SK-N-DZ (cell line): Measurements from ENCODE around the gene SLC6A12. TPM values are rescaled to one million over a fixed set of nuclear protein-coding genes. Genes with fewer than 3 reads are reported as not detected.
"Not testable (repeated sequence)": the region's sequence is repeated elsewhere in the genome, so short reads cannot be mapped to it uniquely, and the experiment has no call there.

Experiments
- DNase-seq: peaks from one replicate; pipeline ENCODE4 v3.0.0-alpha.2; 2015; ENCODE audit warnings: low spot score
- polyA plus RNA-seq, 2 experiments: library from polyadenylated mRNA; depleted of rRNA; stranded (reverse); fragments of >200 nt; gene quantifications; 2 replicates each; pipeline ENCODE4 v1.2.3, GENCODE V29; 2014

The SLC6A12 gene
- 0.16 and 0.27 TPM in 2 replicates for polyA plus RNA-seq (2014; cell fraction: cytosol; rRNA removed)
- polyA plus RNA-seq (2014; cell fraction: nucleus; rRNA removed) = not detected in 2 replicates

DNA sequence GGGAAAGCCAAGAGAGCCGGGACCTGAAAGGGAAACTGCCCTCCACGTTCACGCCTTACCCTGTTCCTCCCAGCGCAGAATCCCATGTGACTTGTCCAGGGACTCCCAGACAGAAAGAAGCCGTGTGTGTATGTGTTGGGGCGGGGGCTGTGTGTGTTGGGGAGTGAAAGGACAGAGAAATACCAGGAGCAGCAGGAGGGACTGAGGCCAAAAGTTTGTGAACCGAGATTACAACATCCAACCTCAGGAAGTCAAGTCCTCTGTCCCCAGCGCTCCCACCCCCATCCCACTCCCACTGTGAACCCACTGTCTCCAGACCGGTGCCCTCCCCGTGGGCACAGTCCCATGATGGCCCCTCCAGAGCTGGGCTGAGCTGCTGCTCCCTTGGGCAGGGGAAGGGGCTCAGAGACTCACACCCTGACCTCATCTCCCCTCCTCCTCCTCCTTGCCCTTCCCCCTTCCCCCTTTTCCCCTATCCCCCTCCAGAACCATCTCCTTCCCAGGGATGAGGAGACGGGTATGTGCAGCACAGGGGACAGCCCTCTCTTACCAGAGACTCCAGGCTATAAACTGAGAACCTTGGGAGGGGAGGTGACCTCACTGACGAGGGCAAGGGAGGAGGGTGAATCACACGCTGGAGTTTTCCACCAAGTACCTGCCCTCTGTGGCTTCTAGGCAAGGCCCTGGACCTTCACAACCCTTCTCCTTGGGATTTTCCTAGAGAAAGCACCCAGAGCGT is at the start of gene SLC6A12:
SLC6A12 (minus strand) TSS at position 155 of the 739 bp plus-strand sequence. CDS start 4,171 bp downstream, outside the sequence.
- no peak for DNase-seq

DNA sequence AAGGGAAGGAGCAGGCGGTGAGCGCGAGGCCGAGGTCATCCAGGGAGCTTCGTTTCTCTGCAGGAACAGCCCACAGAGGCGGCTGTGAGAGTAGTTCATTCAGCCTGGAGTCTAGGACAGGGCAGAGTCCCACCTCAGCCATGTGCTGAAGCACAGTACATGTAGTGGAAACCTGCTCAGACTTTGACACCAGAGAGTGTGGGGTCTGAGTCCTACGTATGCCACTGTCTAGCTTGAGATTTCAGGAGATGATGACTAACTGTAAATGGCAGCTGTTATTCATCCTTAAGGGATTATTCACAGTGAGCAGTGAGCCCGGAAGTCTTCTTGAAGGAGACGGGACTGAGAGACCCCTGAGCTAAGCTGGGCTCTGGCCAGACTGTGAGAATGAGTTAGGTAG is 49.6 kb upstream of the SLC6A12 start:
- DNase-seq = no peak

DNA sequence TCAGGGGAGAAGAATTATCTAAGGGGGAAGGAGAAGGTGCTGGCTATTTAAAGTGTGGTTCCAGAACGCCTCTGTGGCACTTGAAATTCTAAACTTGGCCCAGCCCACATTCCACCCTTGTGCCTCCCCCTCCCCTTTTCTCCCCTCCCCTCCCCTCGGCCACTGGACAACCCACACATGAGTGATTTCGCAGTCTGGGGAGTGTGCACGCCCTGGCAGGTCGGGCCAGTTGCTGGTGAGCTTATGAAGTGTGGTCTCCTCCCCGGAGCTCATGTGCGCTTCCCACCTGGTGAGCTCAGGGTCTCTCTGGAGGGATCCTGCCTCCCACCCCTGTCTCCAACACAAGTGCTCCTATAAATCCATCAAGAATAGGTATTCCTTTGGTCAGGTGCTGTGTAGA is 48.9 kb upstream of the SLC6A12 start, which contains the start of gene SLC6A13:
SLC6A13 (minus strand) TSS at position 20 of the 400 bp plus-strand sequence. CDS start 2,784 bp downstream, outside the sequence.
- DNase-seq = no peak

DNA sequence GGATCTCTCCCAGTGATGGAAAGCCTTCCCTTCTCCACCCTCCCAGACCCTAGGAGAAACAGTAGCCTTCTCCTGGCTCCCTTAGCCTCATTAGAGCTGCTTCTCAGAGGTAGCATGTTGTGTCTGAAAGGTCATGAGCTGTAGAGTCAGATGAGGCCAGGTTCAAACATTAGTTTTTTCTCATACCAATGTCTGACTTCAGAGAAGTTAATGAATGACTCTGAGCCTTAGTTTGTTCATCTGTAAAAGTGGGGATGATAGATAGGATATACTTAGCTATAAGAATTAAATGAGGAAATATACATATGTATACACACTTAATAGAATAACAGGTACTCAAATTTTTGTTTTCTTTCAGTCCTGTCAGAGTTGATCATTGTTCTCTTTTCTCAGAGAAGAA is 48.2 kb upstream of the SLC6A12 start:
- DNase-seq = no peak

DNA sequence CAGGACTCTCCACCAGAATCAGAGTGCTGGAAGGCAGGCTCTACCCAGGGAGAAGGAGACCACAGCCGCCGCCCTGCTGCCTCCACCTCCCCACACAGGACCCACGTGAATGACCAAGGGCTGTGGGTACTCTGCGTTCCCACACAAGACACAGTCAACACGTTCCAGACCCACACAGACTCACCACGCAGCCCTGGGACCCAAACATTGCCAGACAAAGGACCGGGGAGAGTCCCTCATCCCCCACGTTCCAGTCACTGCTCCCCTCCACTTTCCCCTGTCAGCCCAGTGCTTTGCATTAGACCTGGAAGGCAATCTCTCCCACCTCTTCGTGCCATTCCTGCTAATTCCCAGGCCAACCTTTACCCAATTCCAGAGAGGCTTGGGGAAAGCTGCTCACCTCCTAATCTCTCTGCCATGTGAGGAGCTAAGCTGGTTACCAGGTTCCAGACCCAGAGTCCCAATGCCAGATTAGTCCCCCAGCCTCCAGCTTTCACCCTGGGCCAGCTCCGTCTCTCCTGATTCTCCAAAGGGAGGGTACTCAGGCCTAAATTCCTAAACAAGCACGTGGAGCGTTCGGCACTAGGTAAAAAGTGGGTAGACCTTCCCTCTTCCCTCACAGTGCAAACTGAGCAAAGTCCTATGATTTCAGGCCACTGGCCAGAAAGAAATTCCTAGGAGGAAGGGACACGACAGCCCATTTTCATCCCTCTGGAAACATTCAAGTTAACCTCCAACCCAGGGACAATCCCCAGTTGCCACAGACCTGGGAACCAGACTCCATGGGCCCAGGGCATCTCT is 43.8 kb upstream of the SLC6A12 start:
- DNase-seq = no peak

DNA sequence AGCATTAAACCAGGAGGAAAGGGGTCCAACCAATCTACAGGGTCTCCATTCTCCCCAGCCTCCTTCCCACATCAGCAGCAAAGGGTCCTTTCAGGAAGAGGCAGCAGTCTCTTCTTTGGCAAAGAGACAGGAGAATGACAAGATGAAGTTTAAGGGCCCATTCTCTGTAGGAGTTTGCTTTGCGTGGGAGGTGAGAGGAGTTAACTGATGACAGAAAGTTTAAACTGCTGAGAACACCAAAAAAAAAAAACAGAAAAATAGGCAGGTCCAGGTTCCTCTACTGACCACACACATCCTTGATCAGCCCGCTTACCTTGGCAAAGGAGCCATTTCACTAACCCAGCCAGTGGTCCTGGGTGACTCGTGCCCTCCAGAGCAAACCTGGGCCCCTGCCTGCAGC is 43.0 kb upstream of the SLC6A12 start:
- DNase-seq = no peak

DNA sequence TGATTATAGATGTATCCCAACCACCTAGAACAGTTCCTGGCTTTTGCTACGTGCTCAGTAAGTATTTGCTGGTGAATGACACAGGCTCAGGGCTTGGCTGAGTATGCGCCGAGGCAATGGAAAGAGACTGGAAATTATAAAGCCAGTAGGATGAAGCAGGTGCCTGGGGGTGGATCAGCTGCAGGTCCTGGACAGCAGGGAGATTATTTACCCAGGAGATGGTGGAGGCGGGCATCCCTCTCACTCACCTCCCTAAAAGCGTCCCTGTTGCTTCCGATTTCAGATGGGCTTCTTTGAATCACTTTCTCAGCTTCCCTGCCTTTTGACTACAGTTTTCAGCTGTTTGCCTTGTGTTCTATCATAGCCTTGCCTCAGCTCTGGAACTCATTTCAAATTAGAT is 42.3 kb upstream of the SLC6A12 start:
- DNase-seq = no peak

DNA sequence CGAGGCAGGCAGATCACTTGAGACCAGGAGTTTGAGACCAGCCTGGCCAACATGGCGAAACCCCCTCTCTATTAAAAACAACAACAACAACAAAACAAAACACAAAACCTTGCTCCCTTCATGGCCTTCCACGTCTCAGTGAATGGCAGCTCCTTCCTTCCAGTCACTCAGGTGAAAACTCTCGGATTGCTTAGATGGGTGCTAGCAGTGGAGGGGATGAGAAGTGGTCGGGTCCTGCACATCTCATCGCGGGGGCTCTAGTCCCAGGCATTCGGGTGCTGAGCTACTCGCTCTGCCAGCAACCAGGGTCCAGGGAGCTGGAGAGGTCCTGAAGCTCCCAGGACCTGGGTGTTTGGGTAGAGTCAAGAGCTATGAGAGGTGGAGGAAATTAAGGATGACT is 41.0 kb upstream of the SLC6A12 start:
- DNase-seq = no peak

DNA sequence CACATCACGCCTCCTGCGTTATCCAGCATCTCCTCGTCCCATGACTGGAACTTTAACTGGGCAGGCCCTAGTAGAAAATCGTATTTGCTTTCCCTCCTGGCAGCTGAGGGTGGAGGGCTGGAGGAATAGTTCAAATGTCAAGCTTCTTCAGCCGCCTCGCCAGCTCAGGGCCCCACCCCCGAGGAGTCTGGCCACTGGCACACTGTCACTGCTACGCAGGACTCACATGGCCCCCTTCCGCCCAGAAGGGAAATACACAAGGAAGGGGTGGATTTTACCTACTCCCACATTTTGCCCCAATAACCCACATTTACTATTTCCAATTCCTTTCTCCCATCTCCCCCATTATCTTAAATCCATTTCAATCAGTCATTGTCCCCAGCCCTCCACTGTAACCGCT is 40.1 kb upstream of the SLC6A12 start:
- DNase-seq = peak; percentile 33

DNA sequence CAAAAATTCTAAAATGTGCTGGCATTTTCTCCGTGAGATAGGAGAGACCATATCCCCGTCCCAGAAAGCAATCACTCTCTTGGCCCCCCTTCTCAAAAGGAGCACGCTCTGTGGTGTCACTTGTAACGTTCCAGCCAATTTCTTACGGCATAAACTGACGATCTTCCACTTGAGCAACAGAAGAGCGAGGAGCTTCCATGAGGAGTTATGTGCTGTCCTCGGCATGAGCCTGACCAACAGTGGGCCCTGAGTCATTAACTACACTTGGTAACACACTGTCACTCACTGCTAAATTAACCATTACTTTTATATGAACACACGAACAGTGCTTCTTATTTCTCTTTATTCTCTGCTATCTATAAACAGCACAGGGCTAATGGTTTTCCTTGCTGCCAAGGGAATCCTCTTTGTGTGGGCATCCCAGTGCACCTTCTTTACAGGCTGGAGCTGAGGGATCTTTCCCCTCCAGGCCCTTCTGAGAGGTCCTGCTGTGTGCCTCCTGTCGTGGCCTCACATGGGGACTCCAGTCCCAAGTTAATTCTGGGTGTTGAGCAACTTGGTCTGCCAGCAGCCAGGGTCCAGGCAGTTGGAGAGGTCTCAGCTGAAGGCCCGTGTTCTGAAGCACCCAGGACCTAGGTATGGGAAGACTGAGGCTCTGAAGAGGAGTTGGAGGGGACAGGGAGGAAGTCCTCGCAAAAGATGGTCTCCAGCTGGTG is 39.3 kb upstream of the SLC6A12 start:
- DNase-seq = no peak

DNA sequence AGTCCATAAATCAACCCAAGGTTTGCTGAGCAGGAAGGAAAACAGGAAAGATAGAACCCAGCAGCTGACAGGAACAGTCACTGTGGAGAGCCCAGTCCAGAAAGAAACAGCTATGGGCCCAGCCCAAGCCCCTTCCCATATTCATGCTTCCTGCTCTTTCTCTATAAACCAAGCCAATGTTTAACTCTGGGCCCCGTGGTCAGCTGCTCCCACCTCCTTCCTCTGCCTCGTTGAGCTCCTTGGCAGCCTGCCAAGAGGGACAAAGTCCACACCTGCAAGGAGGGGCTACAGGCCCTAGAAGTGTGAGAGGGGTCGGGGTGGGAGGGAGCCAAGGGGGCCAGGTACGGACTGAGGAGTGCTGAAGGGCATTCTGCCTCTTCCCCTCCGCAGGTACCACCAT is 38.7 kb upstream of the SLC6A12 start:
- DNase-seq = no peak

DNA sequence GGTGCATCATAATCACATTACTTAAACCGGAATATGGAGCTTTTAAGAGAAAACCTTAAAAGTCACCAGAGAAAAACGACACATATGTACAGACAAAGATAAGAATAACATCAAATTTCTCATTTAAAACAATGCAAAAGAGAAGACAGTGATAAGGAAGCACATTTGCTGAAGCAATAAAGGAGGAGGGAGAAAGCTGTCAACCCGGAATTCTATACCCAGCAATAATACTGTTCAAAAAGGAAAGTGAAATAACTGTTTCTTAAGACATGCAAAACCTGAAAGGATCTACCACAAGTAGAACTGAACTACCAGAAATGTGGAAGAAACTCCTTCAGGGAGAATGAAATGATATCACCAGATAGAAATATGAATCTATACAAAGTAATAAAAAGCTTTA is 33.3 kb upstream of the SLC6A12 start:
- no peak for DNase-seq

DNA sequence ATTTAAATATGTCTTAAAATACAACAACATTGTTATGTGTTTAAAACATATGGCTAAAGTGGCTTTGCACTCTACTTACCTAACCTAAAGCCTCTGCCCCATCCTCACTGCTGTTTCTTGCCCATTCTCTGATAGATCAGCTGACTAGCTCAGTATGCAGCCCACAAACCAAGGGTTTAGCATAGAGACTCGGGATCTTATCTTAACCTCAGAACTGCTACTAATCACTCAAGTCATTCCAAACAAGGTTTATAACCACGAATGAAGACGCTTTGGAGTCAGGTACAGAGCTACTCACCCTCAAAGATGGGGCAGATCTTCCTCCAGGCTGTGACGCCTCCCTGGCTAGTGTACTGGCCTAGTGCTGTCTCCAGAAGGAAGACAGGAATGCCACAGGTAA is 29.4 kb upstream of the SLC6A12 start:
- DNase-seq = no peak

DNA sequence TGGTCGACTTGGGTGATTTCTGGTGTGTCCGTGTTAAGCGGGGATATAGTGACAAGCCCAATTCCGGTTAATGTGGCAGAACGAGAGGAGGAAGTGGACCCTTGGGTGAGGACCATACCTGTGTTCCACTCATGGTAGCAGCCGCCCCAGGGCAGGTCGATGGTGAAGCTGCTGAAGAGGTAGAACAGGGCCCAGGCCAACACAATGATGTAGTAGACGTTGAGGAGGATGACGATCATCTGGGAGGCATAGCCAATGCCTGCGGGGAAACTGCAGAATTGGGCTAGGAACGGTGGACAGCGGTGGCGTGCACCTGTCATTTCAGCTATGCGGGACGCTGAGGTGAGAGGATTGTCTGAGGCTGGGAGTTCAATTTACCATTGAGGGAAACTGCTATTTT is 28.5 kb upstream of the SLC6A12 start:
- no peak for DNase-seq

DNA sequence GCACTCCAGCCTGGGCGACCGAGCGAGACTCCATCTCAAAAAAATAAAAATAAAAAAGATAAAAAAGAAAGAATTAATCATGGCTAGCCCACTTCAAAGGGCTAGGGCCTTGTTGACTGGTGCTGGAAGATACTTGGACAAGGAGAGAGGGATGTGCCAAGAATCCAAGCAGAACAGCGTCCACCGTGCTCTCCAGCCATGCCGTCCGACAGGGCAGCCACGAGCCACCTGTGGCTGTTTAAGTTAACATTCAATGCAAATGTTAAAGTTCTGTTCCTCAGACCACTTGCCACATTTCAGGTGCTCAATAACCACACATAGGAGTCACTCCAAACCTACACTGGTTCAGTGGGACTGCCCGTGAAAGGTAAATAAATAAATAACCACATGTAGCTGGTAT is 27.3 kb upstream of the SLC6A12 start:
- DNase-seq = no peak

DNA sequence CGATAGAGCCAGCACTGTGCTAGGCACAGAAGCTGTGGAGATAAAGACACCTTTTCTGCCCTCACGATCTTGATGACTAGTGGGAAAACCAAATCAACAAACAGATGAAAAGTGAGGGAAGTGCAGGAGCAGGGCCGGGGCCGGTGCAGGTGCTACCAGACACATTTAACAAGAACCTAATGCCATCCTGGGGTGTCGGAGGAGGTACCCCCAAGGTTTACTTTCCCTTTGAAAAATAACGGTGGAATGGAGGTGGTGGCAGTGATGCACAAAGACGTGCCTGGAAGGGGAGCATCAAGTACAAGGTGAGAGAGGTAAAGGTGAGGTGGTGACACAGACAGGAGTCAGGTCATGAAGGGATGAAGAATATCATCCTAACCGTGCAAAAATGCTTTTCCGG is 26.6 kb upstream of the SLC6A12 start:
- no peak for DNase-seq

DNA sequence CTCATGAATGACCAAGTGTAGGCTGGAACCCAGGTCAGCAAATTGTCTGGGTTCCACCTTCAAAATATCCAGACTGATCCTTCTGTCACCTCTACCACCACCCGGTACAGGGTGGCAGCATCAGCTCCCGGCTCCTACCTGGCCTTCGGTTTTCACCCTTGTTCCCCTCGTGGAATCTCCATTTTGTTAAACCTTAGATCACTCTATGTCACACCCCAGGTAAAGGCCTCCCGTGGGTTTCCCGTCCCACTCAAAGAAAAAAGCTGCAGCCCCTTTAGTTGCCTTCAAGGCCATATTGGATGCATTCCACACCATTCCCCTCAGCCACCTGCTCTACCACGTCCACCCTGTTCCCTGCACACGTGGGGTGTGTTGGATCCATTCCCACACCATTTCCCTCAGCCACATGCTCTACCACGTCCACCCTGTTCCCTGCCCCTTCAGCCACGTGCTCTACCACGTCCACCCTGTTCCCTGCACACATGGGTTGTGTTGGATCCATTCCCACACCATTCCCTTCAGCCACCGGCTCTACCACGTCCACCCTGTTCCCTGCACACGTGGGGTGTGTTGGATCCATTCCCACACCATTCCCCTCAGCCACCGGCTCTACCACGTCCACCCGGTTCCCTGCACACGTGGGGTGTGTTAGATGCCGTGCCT is 24.9 kb upstream of the SLC6A12 start:
- DNase-seq = no peak

DNA sequence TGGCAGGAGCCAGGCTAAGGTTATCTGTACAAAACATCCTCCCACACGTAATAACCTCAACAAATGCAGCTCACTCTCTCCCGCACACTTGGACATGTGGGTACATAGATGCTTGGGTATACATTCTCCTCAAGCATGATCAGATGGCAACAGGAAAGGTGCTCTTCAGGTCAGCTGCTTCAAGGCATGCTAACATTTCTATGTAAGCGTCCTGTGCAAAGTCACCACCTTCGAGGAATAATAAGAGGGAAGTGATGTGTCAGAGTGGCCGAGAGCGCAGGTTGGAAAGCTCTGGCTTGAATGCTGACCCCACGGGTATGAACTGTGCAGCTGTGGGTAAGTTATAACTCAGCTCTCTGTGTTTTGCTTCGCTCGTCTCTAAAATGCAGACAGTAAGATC is 24.2 kb upstream of the SLC6A12 start:
- no peak for DNase-seq

DNA sequence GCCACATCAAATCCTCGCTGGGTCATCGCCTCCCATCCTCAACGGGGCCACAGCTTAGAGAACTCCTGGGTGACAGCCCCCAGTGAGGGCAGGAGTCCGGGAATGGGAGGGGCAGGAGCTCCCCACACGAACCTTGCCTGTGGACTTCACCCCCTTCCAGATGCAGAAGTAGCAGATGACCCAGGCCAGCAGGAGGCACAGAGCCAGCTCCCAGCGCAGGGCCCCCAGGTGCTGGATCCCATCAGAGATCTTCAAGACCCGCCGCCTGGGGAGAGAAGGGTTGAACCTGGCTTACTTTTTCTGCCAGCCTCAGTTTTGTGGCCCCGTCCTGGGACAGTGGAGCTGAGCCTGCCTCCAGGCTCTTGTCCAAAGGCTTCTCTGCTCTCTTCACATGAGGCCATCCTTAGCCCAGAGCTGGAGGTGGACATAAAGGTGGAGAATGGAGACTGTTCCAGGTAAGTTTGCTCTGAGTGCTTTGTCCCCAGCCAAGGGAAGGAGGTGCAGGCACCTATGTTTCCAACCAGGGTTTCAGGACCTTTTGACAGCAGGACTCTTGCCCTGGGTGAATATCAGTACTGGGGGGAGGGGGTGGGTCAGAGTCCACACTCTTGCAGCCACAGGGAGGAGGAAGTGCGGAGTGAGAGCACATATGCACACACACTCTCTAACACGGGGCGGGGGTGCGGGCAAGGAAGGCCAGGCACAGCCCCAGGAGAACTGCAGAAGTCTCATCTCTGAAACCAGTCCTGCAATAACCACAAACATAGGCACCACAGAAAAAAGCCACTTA is 23.3 kb upstream of the SLC6A12 start:
- DNase-seq = no peak

DNA sequence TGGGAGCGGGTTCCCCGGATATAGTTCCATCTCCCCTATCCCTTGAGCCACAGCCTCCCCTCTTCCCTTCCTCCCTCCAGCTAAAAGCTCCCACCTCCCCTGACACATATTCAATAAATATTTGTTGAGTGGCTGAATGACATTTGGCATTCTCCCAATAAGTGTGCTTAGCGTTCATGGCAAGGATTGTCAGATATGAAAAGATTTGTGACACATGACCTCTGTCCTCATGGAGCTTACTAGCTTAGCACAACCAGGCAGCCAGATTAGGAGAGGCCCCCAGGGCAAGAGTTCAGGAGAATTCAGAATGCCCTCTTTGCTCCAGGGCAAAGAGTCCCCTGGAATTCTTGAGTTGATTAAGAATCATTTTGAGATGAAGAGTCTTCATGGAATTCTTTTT is 22.5 kb upstream of the SLC6A12 start:
- no peak for DNase-seq

DNA sequence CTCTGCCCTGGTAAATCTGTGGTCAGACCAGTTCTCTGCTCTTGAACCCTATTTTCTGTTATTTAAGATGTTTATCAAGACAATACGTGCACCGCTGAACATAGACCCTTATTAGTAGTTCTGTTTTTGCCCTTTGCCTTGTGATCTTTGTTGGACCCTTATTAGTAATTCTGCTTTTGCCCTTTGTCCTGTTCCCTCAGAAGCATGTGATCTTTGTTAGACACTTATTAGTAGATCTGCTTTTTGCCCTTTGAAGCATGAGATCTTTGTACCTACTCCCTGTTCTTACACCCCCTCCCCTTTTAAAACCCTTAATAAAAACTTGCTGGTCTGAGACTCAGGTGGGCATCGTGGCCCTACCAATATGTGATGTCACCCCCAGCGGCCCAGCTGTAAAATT is 22.0 kb upstream of the SLC6A12 start:
- not testable (repeated sequence) for DNase-seq
